HG02973 (cell line): ENCODE data around the gene MYOZ2.

Experiments
- ATAC-seq: cut with Tn5 transposase; IDR thresholded peaks from one replicate; pipeline ENCODE4 v1.9.1; 2021; ENCODE audit warnings: moderate library complexity; ENCODE audit not compliant: unreplicated experiment

MYOZ2 gene

DNA sequence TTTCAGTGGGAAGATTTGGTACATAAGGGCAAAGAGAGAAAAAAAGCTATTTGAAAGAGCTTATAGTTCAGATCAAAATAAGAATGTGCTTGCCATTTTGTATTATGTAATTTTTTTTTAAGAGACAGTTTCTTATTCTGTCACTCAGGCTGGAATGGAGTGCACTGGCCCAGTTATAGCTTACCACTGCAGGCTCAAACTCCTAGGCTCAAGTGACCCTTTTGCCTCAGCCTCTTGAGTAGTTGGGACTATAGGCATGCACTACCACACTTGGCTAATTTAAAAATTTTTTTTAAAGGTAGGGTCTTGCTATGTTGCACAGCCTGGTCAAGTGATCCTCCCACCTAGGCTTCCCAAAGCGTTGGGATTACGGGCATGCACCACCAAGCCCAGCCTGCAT, 54.7 kb downstream of the MYOZ2 start:
- ATAC-seq = no peak

DNA sequence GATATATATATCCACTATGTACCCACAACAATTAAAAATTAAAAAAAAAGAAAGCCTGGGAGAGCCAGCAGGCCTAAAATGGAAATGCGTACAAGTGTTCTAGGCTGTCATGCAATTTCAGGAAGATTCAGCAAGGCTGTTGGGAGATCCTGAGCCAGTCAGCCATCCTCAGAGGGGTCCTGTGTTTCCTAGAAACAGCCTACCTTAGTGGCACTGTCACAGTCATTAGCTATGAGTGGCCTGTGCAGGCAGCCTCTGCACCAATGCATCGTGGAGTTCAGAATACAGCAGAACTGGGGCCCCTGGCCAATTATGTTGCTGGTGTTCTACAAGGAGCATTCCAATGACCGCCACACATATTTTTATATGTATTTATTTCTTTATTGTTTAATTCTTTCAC, 55.9 kb downstream of the MYOZ2 start:
- ATAC-seq = no peak

DNA sequence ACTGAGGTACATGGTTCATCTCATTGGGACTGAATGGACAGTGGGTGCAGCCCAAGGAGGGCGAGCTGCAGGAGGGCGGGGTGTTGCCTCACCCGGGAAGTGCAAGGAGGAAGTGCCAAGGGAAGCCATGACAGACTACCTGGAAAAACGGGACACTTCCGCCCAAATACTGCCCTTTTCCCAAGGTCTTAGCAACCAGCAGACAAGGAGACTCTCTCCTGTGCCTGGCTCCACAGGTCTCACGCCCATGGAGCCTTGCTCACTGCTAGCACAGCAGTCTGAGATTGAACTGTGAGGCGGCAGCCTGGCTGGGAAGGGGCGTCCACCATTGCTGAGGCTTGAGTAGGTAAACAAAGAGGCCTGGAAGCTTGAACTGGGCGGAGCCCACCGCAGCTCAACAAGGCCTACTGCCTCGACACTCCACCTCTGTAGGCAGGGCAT, 62.2 kb downstream of the MYOZ2 start:
- ATAC-seq = no peak

DNA sequence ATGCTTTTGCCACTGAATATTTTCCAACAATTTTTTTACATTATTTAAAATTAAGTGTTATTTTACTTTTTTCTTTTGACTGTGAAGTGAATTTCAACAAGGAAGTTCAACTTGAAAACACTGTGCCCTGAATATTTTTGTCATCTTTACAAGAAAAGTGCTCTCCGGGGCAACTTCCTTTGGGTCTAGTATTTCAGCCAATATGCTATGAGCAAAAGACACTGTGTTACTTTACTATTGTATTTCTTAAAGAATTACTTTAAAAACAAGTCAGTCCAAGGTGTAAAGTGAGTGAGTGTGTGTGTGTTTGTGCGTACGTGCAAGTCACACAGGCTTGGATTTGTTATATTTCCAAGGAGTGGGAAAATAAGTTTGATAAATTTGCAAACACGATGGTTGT, 69.3 kb downstream of the MYOZ2 start:
- no peak for ATAC-seq

DNA sequence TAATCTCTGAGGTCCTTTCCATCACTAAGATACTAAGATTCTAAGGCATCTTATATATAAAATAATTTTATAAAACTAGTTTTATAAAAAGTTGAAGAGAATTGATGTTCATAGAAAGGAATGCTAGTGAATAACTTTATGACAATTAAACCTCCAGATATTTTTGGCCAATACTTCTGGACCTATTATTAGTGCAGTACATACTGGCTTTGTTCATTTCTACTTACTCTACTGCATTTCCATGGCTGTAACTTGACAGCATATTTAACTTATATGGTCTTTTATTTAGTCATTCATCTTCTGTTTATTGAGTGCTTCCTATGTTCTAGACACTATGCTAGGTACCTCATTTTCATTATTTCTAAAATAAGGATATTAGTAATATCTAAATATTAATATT, 70.1 kb downstream of the MYOZ2 start:
- no peak for ATAC-seq

DNA sequence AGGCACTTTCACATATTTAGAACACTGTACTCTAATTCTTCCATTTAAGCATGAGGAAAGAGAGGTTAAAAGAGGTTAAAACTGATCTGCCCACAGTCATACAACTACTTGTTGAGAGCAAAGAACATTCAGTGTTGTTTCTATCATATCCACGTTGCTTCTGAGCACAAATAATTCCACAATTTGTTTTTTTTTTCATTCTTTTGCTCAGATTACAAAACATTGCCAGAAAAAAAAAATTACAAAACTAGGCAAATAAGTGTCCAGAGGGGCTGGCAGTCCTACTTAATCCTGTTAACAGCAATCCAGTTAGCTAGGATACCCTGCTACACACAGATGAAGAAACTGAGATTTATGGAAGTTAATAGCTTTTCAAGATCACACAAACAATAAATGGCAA, 70.5 kb downstream of the MYOZ2 start:
- no peak for ATAC-seq

DNA sequence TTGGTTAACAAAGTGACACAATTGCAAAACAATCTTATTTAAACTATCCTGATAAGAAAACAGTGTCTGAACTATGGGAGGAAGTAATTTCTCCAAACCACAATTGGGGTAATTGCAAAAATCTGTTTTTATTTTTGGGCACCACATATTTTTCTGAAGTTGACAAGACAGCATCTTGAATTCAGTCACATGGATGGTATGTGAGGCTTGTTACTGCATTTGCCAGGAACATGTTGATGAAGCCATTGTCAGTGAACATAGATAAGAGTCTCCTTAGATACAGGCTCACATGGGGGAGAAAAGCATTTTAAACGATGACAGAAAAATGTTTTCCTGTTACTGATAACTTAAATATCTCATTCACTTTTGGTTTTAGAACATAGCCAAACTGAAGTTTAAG, 71.4 kb downstream of the MYOZ2 start:
- no peak for ATAC-seq

DNA sequence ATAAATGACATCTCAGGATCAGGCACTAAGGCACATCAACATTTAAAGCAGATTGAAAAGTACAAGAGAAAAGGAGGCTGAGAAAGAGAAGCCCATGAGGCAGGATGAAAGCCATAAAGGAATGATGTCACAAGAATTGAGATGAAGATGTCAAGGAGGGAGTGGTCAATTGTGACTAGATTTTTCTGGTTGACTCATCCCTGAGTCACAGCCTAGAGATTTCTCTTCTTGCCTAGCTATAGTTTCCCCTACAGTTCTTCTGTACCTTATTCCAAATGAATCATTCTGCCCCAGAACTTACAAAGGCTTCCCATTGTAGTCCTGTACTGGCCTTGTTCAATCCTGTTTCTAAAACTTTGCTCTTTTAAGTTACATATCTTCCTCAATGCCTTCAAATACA, 73.4 kb downstream of the MYOZ2 start:
- no peak for ATAC-seq

DNA sequence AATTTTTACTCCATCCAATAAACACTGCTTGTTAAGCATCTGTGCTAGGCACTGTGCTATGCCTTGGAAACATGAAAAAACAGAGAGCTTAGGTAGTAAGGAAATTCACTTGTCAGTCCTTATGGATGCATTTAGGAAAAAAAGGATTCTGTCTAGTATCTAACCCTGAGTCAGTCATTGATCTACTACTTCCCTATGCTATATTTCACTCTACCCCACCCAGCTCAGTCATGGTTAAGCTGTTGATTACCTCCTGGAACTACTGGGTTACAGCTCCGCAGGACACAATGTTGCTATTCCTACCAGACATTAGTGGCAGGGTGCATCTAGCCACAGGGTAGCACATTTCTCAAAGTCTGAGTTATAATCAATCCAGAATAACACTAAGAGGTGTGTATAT, 74.0 kb downstream of the MYOZ2 start:
- ATAC-seq = no peak

DNA sequence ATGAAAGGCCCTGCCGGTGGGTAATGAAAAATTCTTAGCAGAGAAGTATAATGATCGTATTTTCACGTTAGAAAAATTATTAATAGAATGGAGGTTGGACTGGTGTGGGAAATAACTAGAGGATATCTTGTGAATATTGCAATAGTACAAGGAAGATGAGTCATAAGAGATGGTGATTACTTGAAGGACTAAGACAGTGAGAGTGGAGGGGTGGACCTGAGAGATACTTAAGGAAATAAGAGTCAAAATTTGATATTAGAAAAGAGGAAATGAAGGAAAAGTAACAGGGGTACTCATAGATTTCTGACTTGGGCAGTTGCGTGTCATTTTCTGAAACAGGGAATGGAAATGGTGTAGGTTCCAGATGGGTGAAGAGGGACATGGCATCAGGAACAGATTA, 75.1 kb downstream of the MYOZ2 start:
- no peak for ATAC-seq

DNA sequence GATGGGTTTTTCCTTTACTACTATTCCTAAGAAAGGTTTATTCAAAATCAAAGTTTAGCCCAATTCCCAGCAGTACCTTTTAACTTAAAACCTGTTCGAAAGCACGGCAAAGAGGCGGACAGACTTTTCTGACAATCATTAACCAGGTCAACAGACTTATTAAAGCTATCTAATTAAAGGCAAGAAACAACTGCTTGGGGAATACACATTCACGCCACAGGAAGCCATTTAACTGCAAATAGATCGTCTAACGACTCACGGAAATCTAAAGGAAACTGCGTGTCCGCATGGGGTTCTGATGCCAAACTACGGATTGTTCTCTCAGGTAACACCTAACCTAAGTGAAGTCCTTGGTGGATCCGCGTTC, 76.2 kb downstream of the MYOZ2 start:
- ATAC-seq = peak; percentile 20

DNA sequence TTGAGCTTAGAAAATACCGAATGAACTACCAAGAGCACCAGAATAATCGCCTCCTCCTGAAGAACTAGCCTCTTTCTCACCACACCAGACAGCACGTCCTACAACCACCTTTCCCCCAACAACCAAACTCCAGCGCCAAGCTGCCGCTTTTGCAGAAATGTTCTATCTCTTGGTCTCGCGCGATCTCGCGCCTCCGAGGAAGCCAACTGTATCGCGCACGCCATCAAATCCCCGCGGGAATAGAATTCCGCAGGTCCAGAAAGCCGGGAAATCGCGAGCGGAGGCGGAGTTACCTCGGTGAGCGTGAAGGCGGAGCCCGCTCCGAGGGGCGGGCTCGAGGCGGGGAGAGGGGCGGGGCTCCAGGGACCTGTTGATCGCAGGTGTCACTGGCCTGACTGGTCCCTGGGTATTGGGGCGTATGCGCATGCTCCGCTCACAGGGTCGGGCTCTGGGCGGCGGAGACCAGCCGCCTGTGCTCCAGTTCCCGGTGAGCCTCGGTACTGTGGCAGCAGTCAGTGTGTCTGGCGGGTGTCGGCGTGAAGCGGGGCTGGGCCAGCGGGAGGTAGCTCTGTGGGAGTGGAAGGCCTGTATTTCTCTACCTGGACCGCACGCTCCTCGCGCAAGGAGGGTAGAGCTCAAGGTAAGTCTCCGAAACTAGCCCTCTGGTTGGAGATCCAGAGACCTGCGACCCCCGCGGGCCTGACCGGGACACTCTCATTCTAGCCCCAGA, 76.8 kb downstream of the MYOZ2 start, which contains the start of gene USP53:
Gene USP53, plus strand, starts transcription at position 480 of the 730 bp plus-strand sequence. CDS start 27,047 bp downstream, outside the sequence.
- peak; percentile 89 for ATAC-seq

DNA sequence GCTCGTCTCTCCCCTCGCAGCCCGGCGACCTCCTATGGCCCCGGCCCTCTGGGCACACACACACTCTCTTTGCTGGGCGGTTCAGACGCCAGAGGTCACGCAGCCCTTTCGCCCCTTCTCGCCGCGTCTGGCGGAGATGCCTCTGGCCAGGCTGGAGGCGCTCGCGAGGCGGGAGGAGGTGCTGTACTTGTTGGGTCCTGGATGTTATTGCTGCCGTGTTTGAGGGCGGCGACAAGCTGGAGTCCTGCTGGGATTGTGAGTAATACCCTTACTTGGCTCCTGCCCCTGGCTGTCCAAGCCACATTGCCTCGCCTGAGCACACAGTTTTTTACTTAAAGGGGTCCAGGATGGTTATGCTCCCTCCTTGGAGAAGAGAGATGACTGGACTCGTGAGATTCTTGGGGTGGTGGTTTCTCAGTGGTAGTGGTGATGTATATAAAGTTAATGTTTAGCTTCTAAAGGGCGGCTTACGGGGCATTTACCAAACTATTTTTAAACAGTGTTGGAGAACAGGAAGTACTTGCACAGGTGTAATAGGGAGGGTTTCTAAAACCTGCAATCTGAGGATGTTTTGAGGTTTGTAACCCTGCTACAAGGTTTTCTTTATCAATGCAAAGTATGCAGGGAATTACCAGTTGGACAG, 77.5 kb downstream of the MYOZ2 start:
- ATAC-seq = peak; percentile 48

DNA sequence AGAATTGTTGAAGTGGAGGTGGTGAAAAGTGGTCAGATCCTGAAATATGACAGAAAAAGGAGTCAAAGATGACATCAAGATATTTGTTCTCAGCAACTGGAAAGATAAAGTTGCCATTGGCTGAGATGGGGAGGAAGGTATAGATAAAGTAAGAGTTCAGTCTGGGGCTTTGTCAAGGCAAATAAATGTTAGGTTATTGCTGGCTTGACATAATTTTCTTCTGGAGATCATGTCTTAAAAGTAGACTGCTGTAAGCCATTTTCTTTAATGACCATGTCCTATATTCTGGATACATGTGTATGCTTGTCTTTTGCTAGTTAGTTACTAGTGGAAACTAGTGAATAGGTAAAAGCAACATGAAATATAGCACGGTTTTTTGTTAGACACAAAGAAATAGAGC, 82.5 kb downstream of the MYOZ2 start:
- ATAC-seq = no peak

DNA sequence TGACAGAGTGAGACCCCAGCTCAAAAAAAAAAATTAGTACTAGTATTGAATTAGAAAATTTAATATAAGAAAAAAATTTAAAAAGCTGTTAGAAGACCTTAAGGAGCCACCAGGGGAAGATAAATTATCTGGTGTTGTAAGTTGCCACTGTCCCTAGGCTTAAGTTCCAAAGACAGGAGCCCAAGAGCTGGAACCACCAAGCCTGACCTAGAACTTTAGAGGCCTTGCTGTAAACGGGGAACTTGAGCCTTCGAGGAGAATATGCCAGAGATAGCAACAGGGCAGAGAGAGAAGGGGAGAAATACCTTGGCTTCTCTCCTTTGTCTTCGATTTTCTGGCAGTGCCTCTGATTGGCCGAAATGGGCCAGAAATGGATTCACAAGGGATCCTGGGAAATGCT, 85.8 kb downstream of the MYOZ2 start:
- no peak for ATAC-seq

DNA sequence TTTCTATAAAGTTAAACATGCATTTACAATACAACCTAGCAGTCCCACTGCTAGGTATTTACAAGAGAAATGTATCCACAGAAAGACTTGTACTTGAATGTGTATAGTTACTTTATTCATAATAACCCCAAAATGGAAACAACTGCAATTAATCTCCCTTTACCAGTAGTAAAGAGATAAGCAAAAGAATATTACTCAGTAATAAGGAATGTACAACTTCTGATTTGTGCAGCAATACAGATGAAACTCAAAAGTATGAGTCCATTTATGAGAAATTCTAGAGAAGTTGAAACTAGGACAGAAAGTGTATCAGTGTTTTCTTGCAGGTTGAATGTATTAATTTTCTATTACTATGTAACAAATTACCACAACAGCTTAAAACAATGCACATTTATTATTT, 92.1 kb downstream of the MYOZ2 start:
- no peak for ATAC-seq

DNA sequence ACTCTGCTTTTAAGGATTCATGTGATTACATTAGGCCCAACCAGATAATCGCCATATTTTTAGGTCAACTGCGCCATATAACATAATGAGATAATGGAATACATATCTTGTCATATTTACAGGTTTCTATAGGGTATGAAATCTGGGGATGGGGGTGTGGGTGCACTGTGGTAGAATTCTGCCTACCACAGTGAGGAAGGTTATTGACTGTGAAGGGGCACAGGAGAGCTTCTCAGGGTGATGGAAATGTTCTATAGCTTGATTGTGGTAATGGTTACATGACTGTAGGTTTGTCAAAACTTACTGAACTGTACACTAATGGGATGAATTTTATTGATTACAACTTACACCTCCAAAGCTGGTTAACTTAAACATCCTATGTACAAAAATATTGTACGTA, 92.8 kb downstream of the MYOZ2 start:
- no peak for ATAC-seq

DNA sequence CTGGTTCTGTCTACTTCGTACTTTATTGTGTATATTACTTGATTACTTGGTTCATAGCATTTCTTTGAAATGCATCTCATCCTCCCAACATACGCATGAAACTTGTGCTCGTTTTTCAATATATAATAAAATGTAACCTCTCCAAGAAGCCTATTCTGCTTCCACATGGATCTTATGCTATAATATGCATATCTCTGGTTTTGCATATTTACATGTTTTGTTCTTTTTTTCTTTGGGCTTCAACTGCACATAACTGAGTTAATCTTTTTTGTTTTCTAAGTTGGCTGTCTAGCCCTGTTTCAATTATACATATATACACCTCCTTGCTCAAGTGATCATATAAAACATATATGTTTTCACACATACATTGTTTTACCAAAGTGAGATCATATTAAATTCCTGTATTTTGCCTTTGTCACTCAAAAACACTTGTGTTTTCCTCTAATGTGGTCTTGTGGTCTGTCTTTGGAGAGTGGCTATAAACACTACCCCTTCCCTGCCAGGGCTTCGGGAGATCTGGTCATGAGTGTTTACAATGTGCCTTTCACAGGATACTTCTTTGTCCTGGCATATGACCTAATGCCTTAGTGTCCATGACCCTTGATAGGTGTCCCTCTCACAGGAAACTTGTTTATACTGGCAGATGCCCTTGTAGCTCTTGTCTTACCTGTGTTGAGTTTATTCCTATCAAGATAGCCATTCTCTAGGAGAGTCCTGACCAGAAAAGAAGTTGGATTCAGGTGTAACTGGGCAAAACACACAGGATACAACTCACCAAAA, 94.5 kb downstream of the MYOZ2 start:
- no peak for ATAC-seq

DNA sequence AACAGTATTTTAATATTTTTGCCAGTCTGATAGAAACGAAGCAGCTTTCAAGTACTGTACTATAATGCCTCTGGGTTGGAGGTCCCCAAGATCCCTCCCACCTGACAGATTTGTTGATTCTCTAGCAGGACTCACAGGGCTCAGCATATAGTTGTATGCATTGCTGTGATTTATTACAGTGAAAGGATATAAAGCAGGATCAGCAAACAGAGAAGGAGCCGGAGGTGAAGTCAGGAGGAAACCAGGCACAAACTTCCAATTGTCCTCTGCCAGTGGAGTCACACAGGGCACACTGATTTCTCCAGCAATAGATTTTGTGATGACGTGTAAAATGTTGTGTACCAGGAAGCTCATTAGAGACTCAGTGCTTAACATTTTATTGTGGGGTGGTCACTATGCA, 95.9 kb downstream of the MYOZ2 start:
- no peak for ATAC-seq

DNA sequence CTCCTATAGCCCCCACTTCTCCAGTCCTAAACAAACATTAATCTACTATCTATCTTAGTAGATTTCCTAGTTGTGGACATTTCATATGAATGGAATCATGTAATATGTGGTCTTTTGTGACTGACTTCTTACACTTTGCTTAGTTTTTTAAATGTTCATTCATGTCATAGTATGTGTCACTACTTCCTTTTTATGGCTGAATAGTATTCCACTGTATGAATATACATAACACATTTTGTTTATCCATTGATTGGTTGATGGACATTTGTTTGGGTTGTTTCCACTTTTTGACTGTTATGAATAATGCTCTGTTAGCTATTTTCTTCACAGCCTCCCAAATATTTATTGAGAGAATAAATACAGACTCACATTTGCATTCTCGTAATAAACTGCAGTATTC, 96.7 kb downstream of the MYOZ2 start:
- ATAC-seq = no peak

DNA sequence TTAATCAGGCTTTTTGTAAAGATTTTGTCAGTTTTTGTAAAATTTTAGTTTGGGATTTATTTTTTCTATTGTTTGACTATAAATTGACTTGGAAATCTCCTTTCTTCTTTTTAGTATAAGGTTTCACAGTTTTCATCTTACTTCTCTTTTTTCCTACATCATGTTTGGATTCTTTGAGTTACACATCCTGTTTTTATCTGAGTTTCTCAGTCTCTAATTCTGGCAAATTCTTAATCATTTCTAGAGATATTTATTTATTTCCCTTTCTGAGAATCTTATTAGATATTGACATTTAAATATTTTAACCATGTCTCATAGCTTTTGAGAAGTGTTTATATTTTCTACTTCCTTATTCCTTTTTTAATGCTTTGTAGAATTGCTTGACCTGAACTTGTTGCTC, 97.6 kb downstream of the MYOZ2 start:
- no peak for ATAC-seq

DNA sequence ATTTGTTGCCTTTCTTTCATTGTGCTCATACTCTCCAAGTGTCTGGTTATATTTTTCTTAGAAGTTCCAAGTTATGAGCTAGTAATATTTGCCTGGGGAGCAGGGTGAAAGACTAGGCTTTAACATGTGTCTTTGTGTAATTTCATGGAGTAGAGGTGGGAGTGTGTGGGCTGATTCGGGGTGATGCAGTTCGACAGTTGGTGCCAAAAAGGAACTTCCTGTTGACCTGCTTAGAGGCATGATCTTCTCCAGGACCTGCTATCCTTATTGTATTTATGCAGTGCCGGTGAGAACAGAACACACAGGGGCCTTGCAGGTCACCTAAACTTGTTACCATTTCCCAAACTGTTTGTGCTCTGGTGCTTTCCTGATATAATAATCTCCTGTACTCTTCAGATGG, 98.1 kb downstream of the MYOZ2 start:
- no peak for ATAC-seq
